ENCODE measurements around the gene SNAPIN. TPM values are rescaled to one million over a fixed set of nuclear protein-coding genes. Genes with fewer than 3 reads are reported as not detected.
A peak's percentile ranks its signal among the peaks of the same experiment; 100 is the strongest.

Gene SNAPIN
- total RNA-seq, 1 experiment from 2014 or later, result 29.0 TPM

- Mint-ChIP-seq H3K27ac (peak overlapping the region; percentile 32 to 90 (median 75); a peak in 6 of 7 replicates), H3K9me3 (no peaks in the 10 kb centered on the region), H3K4me1 (peaks cover 6% of the 10 kb centered on the region in 2 experiments), H3K4me3 (peak overlapping the region in 1 of 2 experiments; percentile 47; a peak in 1 of 5 replicates), H3K27me3 (ENCODE audit: low read depth) (peaks cover 4% of the 10 kb centered on the region; the same call in 1 of the 2 replicates), H3K36me3 (ENCODE audit: insufficient read depth in 1 of 3, low read depth in 3 of 3) (peaks cover 22 to 45% (median 43%) of the 10 kb centered on the region in 3 experiments; a peak in 6 of 7 replicates)
- H3K23me2 ChIP-seq (ENCODE audit: insufficient read length, low read depth, low read length, poor library complexity, severe bottlenecking), result no peaks in the 10 kb centered on the region
- no peaks in the 10 kb centered on the region for H3K79me2 ChIP-seq (ENCODE audit: insufficient read depth, low read length)
- no peak overlapping the region for H4K8ac ChIP-seq (replicated peaks; ENCODE audit: insufficient read length, low read depth, low read length)
- no peak overlapping the region for H2BK5ac ChIP-seq (ENCODE audit: insufficient read length, low read length)
- no peak overlapping the region for H3K18ac ChIP-seq (ENCODE audit: insufficient read length, low read depth, low read length)
- no peak overlapping the region for H3K14ac ChIP-seq (ENCODE audit: insufficient read depth, low read length)
- H3K4ac ChIP-seq (ENCODE audit: low read depth, low read length), result no peak overlapping the region
- TF ChIP-seq CTCF (conservative IDR thresholded peaks at IDR 0.05), result 0 out of 3 replicates have a peak, but pooled peaks have one; percentile 13
- no peaks in the 10 kb centered on the region for H3K79me1 ChIP-seq (ENCODE audit: insufficient read depth, low read depth, low read length, poor library complexity, severe bottlenecking)
- H2AK5ac ChIP-seq (ENCODE audit: insufficient read length, low read length), result no peak overlapping the region
- H3K9ac ChIP-seq (ENCODE audit: extremely low read depth, insufficient read length, low read length), result no peak overlapping the region
- no peak overlapping the region for H2BK12ac ChIP-seq (ENCODE audit: insufficient read length, low read depth, low read length)
- H3K23ac ChIP-seq (ENCODE audit: insufficient read length, low read depth, low read length), result no peak overlapping the region
- H3K27me3 ChIP-seq (ENCODE audit: insufficient read depth, low read length), result no peaks in the 10 kb centered on the region
- H3T11ph ChIP-seq (ENCODE audit: low read length), result no peak overlapping the region
- no peaks in the 10 kb centered on the region for H3K9me3 ChIP-seq (ENCODE audit: control insufficient read depth, low read depth, low read length)
- no peak overlapping the region for H4K91ac ChIP-seq (ENCODE audit: insufficient read length, low read depth, low read length)
- no peak overlapping the region for H3K27ac ChIP-seq (ENCODE audit: insufficient read length, low read depth, low read length)
- no peak overlapping the region for H2BK120ac ChIP-seq (ENCODE audit: low read depth, low read length, poor library complexity, severe bottlenecking)
- H4K20me1 ChIP-seq (ENCODE audit: control insufficient read depth, insufficient read depth, insufficient read length), result no peaks in the 10 kb centered on the region
- no peak overlapping the region for H2BK20ac ChIP-seq (ENCODE audit: low read depth, low read length, poor library complexity, severe bottlenecking)
- no peak overlapping the region for H3K56ac ChIP-seq (ENCODE audit: insufficient read length, low read depth, low read length)
- no peaks in the 10 kb centered on the region for H3K4me1 ChIP-seq (ENCODE audit: insufficient read depth, low read length)
- peak; percentile 58 for DNase-seq
- no peak overlapping the region for H3K4me2 ChIP-seq (ENCODE audit: insufficient read depth, insufficient read length, low read length)
- no CpG with 5 or more reads among the region's 2 CpGs for WGBS (ENCODE audit: extremely low coverage, insufficient read length, low lambda C conversion rate)
- H2AFZ ChIP-seq (ENCODE audit: low read length), result no peak overlapping the region
- H2BK15ac ChIP-seq (ENCODE audit: low read depth, low read length), result no peak overlapping the region
- H4K5ac ChIP-seq (ENCODE audit: insufficient read length, low read depth, low read length), result no peak overlapping the region
These were observed 11.2 kb upstream of the SNAPIN start for GRCh38 chr1:153647346-153647714.

Data from H9 (cell line).